Activated T-helper 2 cell treated with anti-CD3 and anti-CD28 coated beads, Interferon-gamma antibody, Interleukin-2, Interleukin-4, amounts not matched to agents 10 μg/mL and 5 μg/mL and 100 μg/mL, durations not matched to agents 14 hours and 24 hours and 36 hours (primary cell): ENCODE results near the gene PACSIN3. TPM values are rescaled to one million over a fixed set of nuclear protein-coding genes. Genes with fewer than 3 reads are reported as not detected.

Experiments
- DNase-seq: peaks from one replicate; pipeline ENCODE4 v3.0.0; 2021; ENCODE audit warnings: low spot score
- H3K27ac Mint-ChIP-seq: one replicate; pipeline ENCODE4 v1.8.0; 2021; ENCODE audit warnings: mixed read lengths
- H3K27me3 Mint-ChIP-seq: one replicate; pipeline ENCODE4 v1.8.0; 2021; ENCODE audit warnings: low read depth, mixed read lengths
- H3K36me3 Mint-ChIP-seq: one replicate; pipeline ENCODE4 v1.8.0; 2021; ENCODE audit warnings: low read depth, mixed read lengths
- H3K4me1 Mint-ChIP-seq: one replicate; pipeline ENCODE4 v1.8.0; 2021; ENCODE audit warnings: low read depth, mixed read lengths
- H3K4me3 Mint-ChIP-seq: one replicate; pipeline ENCODE4 v1.8.0; 2021; ENCODE audit warnings: low read depth, mild to moderate bottlenecking, moderate library complexity, mixed read lengths
- H3K9me3 Mint-ChIP-seq: one replicate; pipeline ENCODE4 v1.8.0; 2021; ENCODE audit warnings: mixed read lengths
- intact Hi-C: fragments of 100-400 bp; cut with micrococcal nuclease; formaldehyde crosslinking; loops from one replicate; pipeline ENCODE4 v1.15.1; 2023
- total RNA-seq: library from RNA; stranded (reverse); gene quantifications from 2 replicates; pipeline ENCODE4 v1.2.3, GENCODE V29; 2022

The PACSIN3 gene
- total RNA-seq, 1 donor from 2014 or later: 22.2 TPM

DNA sequence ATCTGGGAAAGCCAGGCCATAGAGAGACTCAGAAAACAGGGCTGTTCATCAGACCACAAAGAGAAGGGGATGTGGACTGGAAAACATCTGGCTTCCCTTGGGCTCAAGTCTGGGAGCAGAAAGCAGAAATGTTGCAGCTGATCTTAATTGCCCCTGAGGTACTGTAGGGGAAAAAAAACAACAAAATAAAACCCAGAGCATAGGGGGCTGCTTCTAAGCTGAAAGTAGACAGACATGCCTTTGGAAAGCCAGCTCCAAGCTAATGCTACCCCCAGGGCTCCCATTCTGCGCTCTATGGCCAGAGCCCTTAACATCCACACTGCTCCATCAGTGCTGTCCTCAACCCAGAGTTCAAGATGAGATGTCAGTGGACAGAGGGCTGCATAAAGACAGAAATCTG lies 2.0 kb upstream of the PACSIN3 start:
- intact Hi-C loops: no loop called here
- Mint-ChIP-seq H3K36me3 (no peaks in the 10 kb centered on the region), H3K27me3 (peaks cover 37% of the 10 kb centered on the region), H3K4me1 (peaks cover 6% of the 10 kb centered on the region), H3K27ac (no peak overlapping the region), H3K4me3 (no peak overlapping the region), H3K9me3 (no peaks in the 10 kb centered on the region)
- DNase-seq: no peak

- DNase-seq: no peak
- no peak overlapping the region for H3K27ac Mint-ChIP-seq
- intact Hi-C loops: no loop called here
- H3K9me3 Mint-ChIP-seq: no peaks in the 10 kb centered on the region
- peaks cover 6% of the 10 kb centered on the region for H3K4me1 Mint-ChIP-seq
- no peak overlapping the region for H3K4me3 Mint-ChIP-seq
- no peaks in the 10 kb centered on the region for H3K36me3 Mint-ChIP-seq
- peaks cover 36% of the 10 kb centered on the region for H3K27me3 Mint-ChIP-seq
Observed at GRCh38 chr11:47187723-47188122, 1.5 kb upstream of the PACSIN3 start.

- intact Hi-C loops: loop anchor here (1.0 kb wide), 1 partner anchor 27 kb away; the partner anchor contains the start of gene DDB2
- Mint-ChIP-seq H3K4me3 (peak overlapping the region; percentile 73), H3K9me3 (no peaks in the 10 kb centered on the region), H3K27me3 (peaks cover 36% of the 10 kb centered on the region), H3K4me1 (peaks cover 6% of the 10 kb centered on the region), H3K36me3 (no peaks in the 10 kb centered on the region), H3K27ac (peak overlapping the region; percentile 65)
- DNase-seq: peak; percentile 26
Observed at GRCh38 chr11:47186700-47187695, 764 bp upstream of the PACSIN3 start.

- no peak overlapping the region for H3K27ac Mint-ChIP-seq
- H3K27me3 Mint-ChIP-seq: peaks cover 30% of the 10 kb centered on the region
- H3K9me3 Mint-ChIP-seq: no peaks in the 10 kb centered on the region
- H3K4me1 Mint-ChIP-seq: peaks cover 6% of the 10 kb centered on the region
- H3K4me3 Mint-ChIP-seq: peak overlapping the region; percentile 65
- intact Hi-C loops: loop anchor here (1.0 kb wide), 1 partner anchor 29 kb away; the partner anchor contains the start of gene DDB2
- no peak for DNase-seq
- no peaks in the 10 kb centered on the region for H3K36me3 Mint-ChIP-seq
Observed at GRCh38 chr11:47185305-47186075, 744 bp downstream of the PACSIN3 start.

DNA sequence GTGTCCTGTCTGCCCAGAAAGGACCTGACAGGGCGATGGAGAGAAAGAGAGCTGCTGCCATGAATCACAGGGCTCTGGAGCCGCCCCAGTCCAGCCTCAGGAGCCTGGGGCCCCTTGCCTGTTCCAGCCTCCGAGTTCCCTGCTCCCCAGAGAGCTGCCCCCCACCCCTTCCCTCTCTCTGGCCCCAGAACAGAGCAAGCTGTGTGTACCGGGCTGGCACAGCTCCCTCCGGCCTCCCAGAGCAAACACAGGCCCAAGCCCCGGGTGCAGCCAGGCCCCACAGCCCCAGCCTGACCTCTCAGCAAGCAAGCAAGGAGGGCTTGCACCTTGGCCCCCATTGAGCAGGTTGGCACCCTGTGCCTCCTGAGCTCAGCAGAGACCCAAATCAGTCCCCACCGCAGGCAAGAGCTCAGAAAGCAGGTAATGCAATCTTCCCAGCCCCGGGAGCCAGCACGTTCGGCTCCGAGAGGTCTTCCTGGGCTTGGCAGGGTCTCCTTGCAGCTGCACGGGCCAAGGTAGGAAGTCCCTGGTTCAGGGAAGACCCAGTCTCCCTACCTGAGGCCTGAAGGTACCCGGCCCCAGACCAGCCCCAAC lies 1.4 kb downstream of the PACSIN3 start:
- no peak for DNase-seq
- Mint-ChIP-seq H3K27ac (no peak overlapping the region), H3K4me3 (peak overlapping the region; percentile 45), H3K27me3 (peaks cover 27% of the 10 kb centered on the region), H3K36me3 (no peaks in the 10 kb centered on the region), H3K9me3 (no peaks in the 10 kb centered on the region), H3K4me1 (peaks cover 6% of the 10 kb centered on the region)
- intact Hi-C loops: no loop called here

- intact Hi-C loops: no loop called here
- Mint-ChIP-seq H3K27ac (no peak overlapping the region), H3K4me1 (peaks cover 8% of the 10 kb centered on the region), H3K36me3 (no peaks in the 10 kb centered on the region), H3K27me3 (peaks cover 19% of the 10 kb centered on the region), H3K9me3 (no peaks in the 10 kb centered on the region), H3K4me3 (no peak overlapping the region)
- DNase-seq: no peak
Observed at GRCh38 chr11:47183969-47184368, 2.3 kb downstream of the PACSIN3 start.

GRCh38 chr11:47183031-47183856 lies 3.0 kb downstream of the PACSIN3 start:
- intact Hi-C loops: no loop called here
- Mint-ChIP-seq H3K27ac (no peak overlapping the region), H3K27me3 (peaks cover 14% of the 10 kb centered on the region), H3K36me3 (no peaks in the 10 kb centered on the region), H3K9me3 (no peaks in the 10 kb centered on the region), H3K4me3 (no peak overlapping the region), H3K4me1 (peaks cover 8% of the 10 kb centered on the region)
- no peak for DNase-seq

GRCh38 chr11:47182380-47182779 lies 3.9 kb downstream of the PACSIN3 start:
- Mint-ChIP-seq H3K4me3 (no peak overlapping the region), H3K27ac (no peak overlapping the region), H3K36me3 (no peaks in the 10 kb centered on the region), H3K4me1 (peaks cover 12% of the 10 kb centered on the region), H3K9me3 (no peaks in the 10 kb centered on the region), H3K27me3 (peaks cover 6% of the 10 kb centered on the region)
- DNase-seq: no peak
- intact Hi-C loops: no loop called here

DNA sequence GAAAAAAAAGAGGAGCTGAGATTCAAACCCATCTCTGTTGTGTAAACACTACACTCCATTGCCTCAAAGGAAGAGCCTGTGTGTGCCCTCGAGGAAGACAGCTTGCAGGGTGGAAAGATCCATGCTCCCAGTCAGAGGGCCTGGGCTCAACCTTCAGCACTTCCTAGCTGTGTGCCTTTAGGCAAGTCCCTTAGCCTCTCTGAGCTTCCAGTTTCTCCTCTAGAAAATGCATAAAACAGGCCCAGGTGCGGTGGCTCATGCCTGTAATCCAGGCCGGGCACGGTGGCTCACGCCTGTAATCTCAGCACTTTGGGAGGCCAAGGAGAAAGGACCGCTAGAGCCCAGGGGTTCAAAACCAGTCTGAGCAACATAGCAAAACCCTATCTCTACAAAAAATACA lies 5.0 kb downstream of the PACSIN3 start:
- no peak for DNase-seq
- H3K27ac Mint-ChIP-seq: no peak overlapping the region
- no peak overlapping the region for H3K4me3 Mint-ChIP-seq
- no peaks in the 10 kb centered on the region for H3K27me3 Mint-ChIP-seq
- no peaks in the 10 kb centered on the region for H3K9me3 Mint-ChIP-seq
- H3K36me3 Mint-ChIP-seq: peaks cover 2% of the 10 kb centered on the region
- intact Hi-C loops: no loop called here
- peaks cover 10% of the 10 kb centered on the region for H3K4me1 Mint-ChIP-seq

GRCh38 chr11:47180006-47180787 lies 6.0 kb downstream of the PACSIN3 start:
- H3K36me3 Mint-ChIP-seq: peaks cover 7% of the 10 kb centered on the region
- no peaks in the 10 kb centered on the region for H3K27me3 Mint-ChIP-seq
- no peak overlapping the region for H3K4me3 Mint-ChIP-seq
- H3K4me1 Mint-ChIP-seq: peaks cover 19% of the 10 kb centered on the region
- intact Hi-C loops: no loop called here
- no peak overlapping the region for H3K27ac Mint-ChIP-seq
- DNase-seq: no peak
- H3K9me3 Mint-ChIP-seq: no peaks in the 10 kb centered on the region

DNA sequence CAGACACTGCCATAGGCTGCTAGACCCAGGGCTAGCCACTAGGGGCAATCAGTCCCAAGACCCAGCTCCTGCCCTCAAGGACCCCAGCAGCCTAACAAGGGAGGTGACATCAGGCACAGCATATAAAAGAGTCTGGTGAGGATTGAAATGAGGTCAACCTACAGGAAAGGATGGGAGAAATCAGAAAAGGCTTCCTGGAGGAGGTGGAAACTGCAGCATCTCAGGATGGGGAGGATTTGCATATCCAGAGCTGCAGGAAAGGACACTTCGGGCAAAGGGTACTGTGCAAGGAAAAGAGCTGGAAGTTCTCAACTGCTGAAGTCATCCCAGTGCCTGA lies 6.6 kb downstream of the PACSIN3 start:
- Mint-ChIP-seq H3K4me1 (peaks cover 21% of the 10 kb centered on the region), H3K36me3 (peaks cover 12% of the 10 kb centered on the region), H3K27me3 (no peaks in the 10 kb centered on the region), H3K27ac (no peak overlapping the region), H3K9me3 (no peaks in the 10 kb centered on the region), H3K4me3 (no peak overlapping the region)
- intact Hi-C loops: loop anchor here (5.0 kb wide), 1 partner anchor 228 kb away; the partner anchor contains the start of gene SLC39A13
- no peak for DNase-seq
